HG03135 (cell line): ENCODE results near the gene NIPA2.

Experiments
- ATAC-seq: cut with Tn5 transposase; IDR thresholded peaks from one replicate; pipeline ENCODE4 v1.9.1; 2021; ENCODE audit warnings: mild to moderate bottlenecking, moderate library complexity; ENCODE audit not compliant: unreplicated experiment

NIPA2 gene

DNA sequence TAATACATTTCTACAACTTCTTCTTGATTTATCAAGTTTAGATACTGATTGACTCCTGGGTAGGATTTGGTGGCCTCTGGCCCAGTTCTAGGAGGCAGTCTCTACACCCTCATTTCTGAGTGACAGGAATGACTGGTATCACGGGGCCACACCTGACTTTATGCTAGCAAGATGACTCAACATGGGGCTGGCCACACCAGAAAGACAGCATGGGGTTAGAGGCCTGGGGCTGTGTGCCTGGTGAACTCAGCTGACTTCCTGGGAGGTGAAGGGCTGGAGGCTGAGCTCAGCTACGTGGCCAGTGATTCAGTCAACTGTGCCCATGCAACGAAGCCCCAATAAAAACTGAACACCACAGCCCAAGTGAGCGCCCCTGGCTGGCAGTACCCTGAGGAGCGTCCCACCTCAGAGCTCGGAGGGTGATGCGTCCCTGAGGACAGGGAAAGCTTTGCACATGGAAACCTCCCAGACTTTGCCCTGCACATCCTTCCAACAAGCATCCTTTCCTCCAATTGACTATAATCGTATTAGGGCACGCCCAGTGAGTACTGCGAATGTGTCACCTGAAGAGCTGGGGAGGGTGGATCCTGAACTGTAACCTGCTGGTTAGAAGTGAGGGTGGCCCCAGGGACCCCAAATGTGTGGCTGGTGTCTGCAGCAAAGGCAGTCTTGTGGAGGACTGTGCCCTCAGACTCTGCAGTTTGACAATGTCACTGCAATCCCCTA is 57.2 kb downstream of the NIPA2 start:
- ATAC-seq, result no peak

DNA sequence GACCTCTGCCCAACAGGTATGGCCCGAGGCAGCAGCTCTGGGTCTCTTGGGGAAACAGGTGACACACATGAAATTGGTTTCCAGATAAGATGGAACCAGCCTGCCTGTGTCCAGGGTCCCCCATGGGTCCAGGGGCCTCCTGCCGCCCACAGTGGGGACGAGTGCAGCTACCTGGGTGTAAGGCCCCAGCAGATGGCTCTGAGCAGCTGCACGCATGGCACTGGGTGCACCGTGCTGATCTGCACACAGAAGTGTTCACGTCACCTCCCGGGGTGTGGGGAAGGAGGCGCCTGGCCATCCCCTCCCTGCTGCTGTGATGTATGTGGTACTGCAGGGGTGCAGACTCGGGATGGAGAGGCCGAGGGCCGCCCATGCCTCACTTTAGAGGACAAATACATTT is 63.6 kb downstream of the NIPA2 start:
- ATAC-seq, result no peak

GRCh38 chr15:22902578-22902977 is 64.1 kb downstream of the NIPA2 start:
- ATAC-seq, result no peak

DNA sequence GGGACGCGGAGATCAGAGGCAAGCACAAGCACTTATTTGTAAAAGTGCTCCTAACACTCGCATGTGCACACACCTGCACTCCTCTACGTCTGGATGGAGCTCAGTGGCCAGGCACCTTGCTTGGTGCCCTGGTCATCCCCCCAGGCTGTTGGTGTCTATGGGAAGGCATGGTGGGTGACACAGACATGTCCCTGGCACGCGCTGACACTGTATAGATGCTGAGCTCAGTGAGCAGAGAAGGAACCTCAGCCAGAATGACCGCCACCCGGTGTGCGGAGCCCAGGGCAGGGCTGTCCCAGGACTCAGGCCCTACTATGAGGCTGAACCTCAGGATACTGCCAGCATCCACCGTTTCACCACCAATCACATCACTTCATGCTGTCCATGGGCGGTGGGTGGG is 64.5 kb downstream of the NIPA2 start:
- no peak for ATAC-seq

DNA sequence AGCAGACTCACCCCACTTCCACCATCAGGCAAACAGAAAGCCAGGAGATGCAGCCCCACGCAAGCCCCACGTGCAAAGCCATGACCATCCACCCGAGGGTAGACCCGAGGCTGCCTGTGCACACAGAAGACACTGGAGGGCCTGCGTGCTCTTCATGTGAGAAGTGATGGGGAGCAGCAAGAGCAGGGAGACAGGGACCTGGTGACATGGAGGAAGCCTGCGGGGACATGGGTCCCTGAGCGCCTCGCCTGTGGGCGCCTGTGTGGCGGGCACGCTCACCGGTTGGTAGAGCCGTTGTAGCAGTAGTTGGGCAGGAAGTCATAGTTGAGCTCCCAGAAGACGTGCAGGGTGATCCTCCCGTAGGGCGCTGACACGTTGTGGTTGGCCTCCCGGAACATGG is 65.0 kb downstream of the NIPA2 start:
- no peak for ATAC-seq

DNA sequence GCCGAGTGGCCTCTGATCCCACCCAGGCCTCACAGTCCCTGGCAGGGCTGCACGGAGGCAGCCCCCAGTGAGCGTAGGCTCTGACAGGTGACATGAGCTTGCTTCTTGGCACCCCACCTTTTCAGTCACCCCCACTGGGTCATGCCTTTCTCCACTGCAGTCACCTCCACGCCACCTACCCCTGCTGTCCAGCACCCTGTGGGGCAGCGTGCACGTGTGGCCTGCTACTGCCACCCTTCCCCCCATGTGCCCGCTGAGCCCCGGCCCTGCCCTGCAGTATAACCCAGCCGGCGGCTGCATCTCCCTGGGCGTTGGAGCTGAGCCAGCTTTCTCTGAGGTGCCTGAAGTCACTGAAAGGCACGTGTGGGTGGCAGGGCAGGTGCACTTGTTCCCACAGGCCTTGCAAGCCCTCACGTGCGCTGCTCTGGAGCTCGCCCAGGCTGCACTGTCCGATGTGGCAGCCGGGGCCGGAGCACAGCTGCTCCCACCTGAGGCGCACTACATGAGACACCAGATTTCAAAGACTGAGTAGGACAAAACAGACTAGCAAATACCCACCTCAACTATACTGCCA is 65.6 kb downstream of the NIPA2 start:
- no peak for ATAC-seq

GRCh38 chr15:22904736-22905135 is 66.3 kb downstream of the NIPA2 start:
- ATAC-seq, result no peak

DNA sequence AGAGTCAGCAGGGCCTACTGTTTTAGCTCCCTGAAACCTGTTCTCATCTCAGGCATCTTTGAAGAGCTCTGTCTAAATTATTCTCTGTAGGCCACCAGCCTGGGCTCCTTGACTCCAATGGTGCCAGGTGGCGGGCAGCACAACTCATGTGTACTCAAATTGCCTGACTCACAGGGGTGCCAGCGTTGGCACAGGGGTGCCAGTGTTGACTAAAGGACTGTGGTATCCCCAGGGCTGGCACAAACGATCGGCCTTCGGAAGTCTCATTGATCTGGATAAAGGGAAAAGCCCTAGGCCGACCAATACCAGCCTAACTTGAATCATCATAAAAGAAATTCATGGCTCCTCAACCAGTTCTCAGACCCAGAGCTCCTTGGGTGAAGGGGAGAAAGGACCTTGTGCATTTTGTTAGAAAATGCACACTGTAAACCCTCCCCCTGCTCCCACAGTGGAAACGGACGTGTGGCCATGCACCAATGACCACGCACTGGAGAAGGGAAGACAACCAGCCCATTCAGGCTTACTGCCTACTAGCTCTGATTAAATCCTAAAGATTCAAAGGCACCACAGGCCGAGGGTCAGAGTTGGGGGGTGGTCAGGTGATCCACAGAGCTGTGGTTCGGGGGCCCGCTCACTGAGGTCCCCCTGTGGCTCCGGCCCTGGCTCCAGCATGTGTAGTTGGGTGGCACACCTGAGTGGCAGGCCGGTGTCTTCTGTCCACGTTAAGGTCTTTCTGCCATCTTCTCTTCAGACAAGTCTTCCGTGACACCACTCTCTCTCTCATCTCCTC is 68.9 kb downstream of the NIPA2 start:
- ATAC-seq, result no peak

- ATAC-seq, result no peak
Measured at GRCh38 chr15:22908830-22909229, 70.4 kb downstream of the NIPA2 start.

- ATAC-seq, result no peak
Measured at GRCh38 chr15:22911306-22911705, 72.8 kb downstream of the NIPA2 start.

DNA sequence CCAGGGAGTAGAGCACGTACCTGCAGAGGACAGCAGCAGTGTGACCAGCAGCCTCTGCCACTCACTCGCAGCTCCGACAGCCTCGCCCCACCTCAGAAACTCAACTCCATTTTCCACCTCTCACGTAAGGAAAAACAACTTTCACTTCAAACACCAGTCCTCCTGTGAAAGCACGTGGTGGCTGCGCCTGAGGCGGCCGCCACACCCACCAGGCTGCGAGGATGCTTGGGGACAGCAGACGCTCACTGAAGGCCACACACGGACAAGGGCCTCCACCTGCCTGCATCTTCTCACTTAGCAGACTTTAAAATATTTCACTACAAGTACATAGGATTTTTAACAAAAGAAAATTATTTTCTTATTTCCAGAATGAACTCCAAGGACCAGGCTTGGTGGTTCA is 73.8 kb downstream of the NIPA2 start:
- no peak for ATAC-seq

DNA sequence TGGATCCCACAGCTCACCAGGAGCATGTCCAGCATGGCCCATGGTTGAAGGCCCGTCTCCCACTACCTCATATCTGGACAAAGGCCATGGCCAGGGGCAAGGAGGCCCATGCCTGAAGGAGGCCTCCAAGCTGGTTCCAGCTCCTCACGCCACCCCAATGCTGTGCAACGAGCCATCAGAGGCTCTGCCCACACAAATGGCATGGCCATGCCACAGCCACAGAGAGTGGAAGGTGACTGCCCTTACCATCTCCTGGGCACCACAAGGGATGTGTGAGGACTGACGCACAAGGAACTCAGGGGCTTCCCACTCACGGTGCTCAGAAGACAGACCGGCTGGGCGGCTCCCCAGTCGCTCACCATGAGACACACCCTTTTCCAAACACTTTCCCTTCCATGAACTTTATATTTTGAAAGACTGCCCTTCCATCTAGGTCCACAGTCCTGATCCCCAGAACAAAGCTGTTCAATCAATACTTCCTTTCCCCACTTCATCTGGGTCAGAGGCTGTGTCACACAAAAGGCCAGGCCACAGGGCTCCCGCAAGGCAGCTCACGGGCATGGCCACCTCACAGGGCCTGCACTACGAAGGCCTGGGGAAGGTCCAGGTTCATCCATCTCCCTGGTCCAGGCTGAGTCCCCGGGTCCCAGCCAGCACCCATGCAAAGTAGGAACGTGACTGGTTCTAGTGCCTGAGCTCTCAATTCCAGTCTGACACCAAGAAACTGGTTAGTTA is 75.3 kb downstream of the NIPA2 start:
- ATAC-seq, result no peak

DNA sequence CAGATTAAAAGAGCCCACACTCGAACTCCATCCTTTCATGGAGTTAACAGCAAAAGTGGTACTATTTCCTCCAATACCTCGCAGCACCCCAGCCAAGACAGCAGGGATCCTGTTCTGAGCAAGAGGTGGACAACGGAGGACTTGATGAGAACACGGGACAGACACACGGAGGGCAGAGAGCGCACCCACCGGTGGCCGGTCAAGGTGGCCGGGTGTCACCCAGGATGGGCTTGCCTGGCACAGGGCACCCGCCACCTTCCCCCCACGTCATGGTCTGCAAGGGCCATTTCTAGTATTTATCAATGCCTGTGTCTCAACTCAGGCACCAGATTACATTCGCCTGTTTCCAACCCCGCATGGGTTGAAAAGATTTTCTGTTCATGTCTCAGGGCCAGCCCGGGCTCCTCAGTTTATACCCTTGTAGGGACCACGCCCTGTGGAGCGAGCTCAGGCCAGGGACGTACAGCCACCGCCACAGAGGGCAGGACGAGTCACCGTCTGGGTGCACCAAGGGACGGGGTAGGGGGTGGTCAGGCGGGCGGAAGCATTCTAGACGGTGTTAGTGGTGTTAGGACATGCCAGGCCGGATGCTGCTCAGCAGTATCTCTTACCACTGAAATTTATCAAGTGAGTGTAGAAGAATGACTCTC is 77.5 kb downstream of the NIPA2 start:
- no peak for ATAC-seq

DNA sequence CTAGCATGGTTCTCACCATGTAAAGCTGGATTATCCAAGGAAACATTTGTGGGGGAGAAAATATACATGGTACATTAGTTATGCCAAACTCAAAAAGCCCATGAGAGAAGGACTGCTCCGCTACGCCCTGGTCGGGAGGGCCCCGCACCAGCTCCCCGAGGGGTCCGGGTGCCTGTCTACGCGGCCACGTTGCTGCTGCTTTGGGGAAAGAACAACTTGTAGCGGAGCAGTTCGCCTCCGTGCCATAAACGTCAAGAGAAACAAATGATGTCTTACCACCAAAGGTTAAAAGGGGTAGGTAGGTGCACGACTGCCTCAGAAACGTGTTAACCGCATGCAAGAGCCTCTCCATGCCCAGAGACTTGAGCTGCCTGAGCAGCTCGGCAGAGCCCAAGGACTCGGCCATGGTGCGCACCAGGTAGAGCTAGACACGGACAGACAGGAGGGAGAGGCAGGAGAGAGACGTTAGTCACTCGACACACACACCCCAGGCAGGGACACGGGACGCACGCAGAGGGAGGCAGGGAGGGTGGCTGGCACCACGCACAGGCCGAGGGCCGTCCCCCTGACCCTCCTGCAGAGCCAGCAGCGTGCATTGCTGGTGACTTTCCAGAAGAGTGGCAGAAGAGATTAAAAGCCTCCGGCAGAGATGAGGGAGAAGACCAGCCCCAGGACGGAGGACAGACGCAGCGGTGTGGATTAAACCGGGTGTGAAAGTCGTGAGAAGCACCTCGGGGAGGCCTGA is 78.3 kb downstream of the NIPA2 start:
- no peak for ATAC-seq

DNA sequence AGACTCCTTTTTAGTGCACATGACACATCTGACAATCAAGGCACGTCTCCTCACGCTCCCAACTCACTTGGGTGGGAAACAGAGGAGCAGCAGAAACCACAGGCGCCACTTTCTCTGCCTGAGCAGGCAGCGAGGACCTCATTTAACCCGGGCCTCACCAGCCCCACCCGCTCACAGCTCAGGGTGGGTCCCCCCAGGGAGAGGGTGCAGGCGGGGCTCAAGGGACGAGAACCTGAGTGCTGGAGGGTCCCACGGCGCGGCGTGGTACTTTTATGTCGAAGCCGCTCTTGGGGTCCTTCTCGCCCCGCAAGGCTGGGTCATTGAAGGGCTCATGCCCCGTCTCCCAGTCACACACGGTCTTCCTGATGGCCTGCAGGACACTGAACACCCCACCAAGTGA is 79.1 kb downstream of the NIPA2 start:
- no peak for ATAC-seq
